Neural cell (in vitro differentiated cells): ENCODE results near the gene PRR5L. TPM values are rescaled to one million over a fixed set of nuclear protein-coding genes. Genes with fewer than 3 reads are reported as not detected.

Experiments used
- H2AFZ ChIP-seq: fragments of 200-600, 300-800 bp; sonication (generic), shearing (Covaris generic); 2 replicates; pipeline ENCODE4 v1.6.0; 2014; ENCODE audit warnings: low read depth, mild to moderate bottlenecking, antibody characterized with exemption, low read length, moderate library complexity
- H3F3A ChIP-seq: fragments of 200-600 bp; shearing (Covaris generic); 2 replicates; pipeline ENCODE4 v1.6.1; 2016; ENCODE audit warnings: mild to moderate bottlenecking, moderate library complexity, mixed read lengths, antibody characterized with exemption, low read length; ENCODE audit not compliant: insufficient read depth, poor library complexity, severe bottlenecking
- H3K27ac ChIP-seq: fragments of 200-600, 300-800 bp; sonication (generic), shearing (Covaris generic); 2 replicates; pipeline ENCODE4 v1.5.1; 2014; ENCODE audit warnings: mild to moderate bottlenecking, low read length, moderate library complexity
- H3K27me3 ChIP-seq: fragments of 300-800, 200-600 bp; sonication (generic), shearing (Covaris generic); 2 replicates; pipeline ENCODE4 v1.6.0; 2014; ENCODE audit warnings: mild to moderate bottlenecking, low read depth, low read length, moderate library complexity; ENCODE audit not compliant: insufficient read depth
- H3K36me3 ChIP-seq: fragments of 300-800, 200-600 bp; sonication (generic), shearing (Covaris generic); 2 replicates; pipeline ENCODE4 v1.5.1; 2014; ENCODE audit warnings: mild to moderate bottlenecking, antibody characterized with exemption, low read length, moderate library complexity; ENCODE audit not compliant: insufficient read depth
- H3K4me2 ChIP-seq: fragments of 300-800, 200-600 bp; sonication (generic), shearing (Covaris generic); 2 replicates; pipeline ENCODE4 v1.6.0; 2014; ENCODE audit warnings: mild to moderate bottlenecking, low read length
- H3K4me3 ChIP-seq: fragments of 300-800, 200-600 bp; sonication (generic), shearing (Covaris generic); 2 replicates; pipeline ENCODE4 v1.5.1; 2014; ENCODE audit warnings: mild to moderate bottlenecking, low read length, moderate library complexity
- H3K79me2 ChIP-seq: fragments of 200-600 bp; shearing (Covaris generic); replicated peaks from 2 replicates; pipeline ENCODE4 v1.6.0; 2014; ENCODE audit warnings: mild to moderate bottlenecking, low read length, moderate library complexity; ENCODE audit not compliant: insufficient read depth
- H3K9ac ChIP-seq: fragments of 300-800, 200-600 bp; sonication (generic), shearing (Covaris generic); 2 replicates; pipeline ENCODE4 v1.6.1; 2016; ENCODE audit warnings: mild to moderate bottlenecking, low read length, mixed read lengths
- H3K9me2 ChIP-seq: fragments of 200-600 bp; shearing (Covaris generic); 2 replicates; pipeline ENCODE4 v1.6.1; 2016; ENCODE audit warnings: mild to moderate bottlenecking, low read length, mixed read lengths; ENCODE audit not compliant: insufficient read depth
- H3K9me3 ChIP-seq: fragments of 200-600, 300-800 bp; sonication (generic), shearing (Covaris generic); 2 replicates; pipeline ENCODE4 v1.6.1; 2016; ENCODE audit warnings: mild to moderate bottlenecking, mixed run types, low read length, moderate library complexity, mixed read lengths
- H4K20me1 ChIP-seq: fragments of 200-600 bp; shearing (Covaris generic); 2 replicates; pipeline ENCODE4 v1.6.1; 2016; ENCODE audit warnings: mild to moderate bottlenecking, mixed run types; ENCODE audit not compliant: insufficient read depth
- EP300 ChIP-seq: fragments of 450-650 bp; conservative IDR thresholded peaks from 2 replicates; pipeline ENCODE4 v1.6.1; 2014; ENCODE audit warnings: antibody characterized with exemption, mild to moderate bottlenecking, moderate library complexity; ENCODE audit not compliant: poor library complexity, severe bottlenecking
- EZH2 ChIP-seq: fragments of 200-600, 300-800 bp; shearing (Covaris generic), sonication (generic); IDR thresholded peaks from 2 replicates; pipeline ENCODE4 v1.6.1; 2014; ENCODE audit warnings: antibody characterized with exemption, low read length, borderline replicate concordance, mild to moderate bottlenecking; ENCODE audit not compliant: insufficient read depth, poor library complexity, severe bottlenecking
- MXI1 ChIP-seq: fragments of 450-650 bp; conservative IDR thresholded peaks from 2 replicates; pipeline ENCODE4 v1.6.1; 2014; ENCODE audit warnings: antibody characterized with exemption, mild to moderate bottlenecking; ENCODE audit not compliant: poor library complexity, severe bottlenecking
- POLR2AphosphoS5 ChIP-seq: IDR thresholded peaks from 2 replicates; pipeline ENCODE4 v1.6.1; 2012
- RAD21 ChIP-seq: fragments of 450-650 bp; conservative IDR thresholded peaks from 2 replicates; pipeline ENCODE4 v1.6.1; 2014; ENCODE audit warnings: antibody characterized with exemption, mild to moderate bottlenecking, moderate library complexity
- SMC3 ChIP-seq: fragments of 450-650 bp; conservative IDR thresholded peaks from 2 replicates; pipeline ENCODE4 v1.6.1; 2014; ENCODE audit warnings: antibody characterized with exemption, mild to moderate bottlenecking, moderate library complexity; ENCODE audit not compliant: poor library complexity
- TAF1 ChIP-seq: IDR thresholded peaks from 2 replicates; pipeline ENCODE4 v1.6.1; 2012; ENCODE audit warnings: low read depth
- polyA plus RNA-seq: library from polyadenylated mRNA; depleted of rRNA; stranded (reverse); fragments of >200 nt; gene quantifications from 2 replicates; pipeline ENCODE4 v1.2.3, GENCODE V29; 2014
- TF ChIP-seq, protein P1 (sequence below): IDR thresholded peaks from 2 replicates; pipeline ENCODE4 v1.6.1; 2012; ENCODE audit warnings: borderline replicate concordance
- TF ChIP-seq, protein P2 (sequence below): fragments of 450-650 bp; IDR thresholded peaks from 2 replicates; pipeline ENCODE4 v1.5.1; 2014; ENCODE audit warnings: antibody characterized with exemption, mild to moderate bottlenecking, moderate library complexity; ENCODE audit not compliant: poor library complexity, severe bottlenecking

Gene PRR5L
- polyA plus RNA-seq, 1 donor from 2014 or later: 0.22 TPM

DNA sequence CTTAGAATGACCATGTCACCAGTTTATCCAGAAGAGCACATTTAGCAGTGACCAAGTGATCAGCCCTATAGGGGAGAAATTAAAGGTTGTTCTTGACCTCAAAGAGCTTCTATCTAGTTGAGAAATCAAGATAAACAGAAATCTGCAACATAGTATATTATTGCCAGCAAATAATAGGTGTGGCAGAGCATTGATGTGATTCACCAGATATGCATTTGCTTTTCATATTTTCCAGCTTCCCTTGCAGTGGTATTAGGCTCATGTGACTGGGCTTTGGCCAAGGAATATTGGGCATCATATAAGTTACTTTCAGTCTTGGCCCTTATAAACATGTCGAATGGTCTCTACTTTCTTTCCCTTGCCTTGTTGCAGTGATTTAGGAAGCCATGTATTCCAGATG, 41.4 kb upstream of the PRR5L start:
- Histone ChIP-seq H3F3A (no peaks in the 10 kb centered on the region), H3K79me2 (no peaks in the 10 kb centered on the region), H3K27me3 (no peaks in the 10 kb centered on the region), H3K4me3 (no peak overlapping the region), H3K9ac (no peak overlapping the region), H3K9me2 (no peaks in the 10 kb centered on the region), H3K36me3 (no peaks in the 10 kb centered on the region), H3K9me3 (no peaks in the 10 kb centered on the region), H4K20me1 (no peaks in the 10 kb centered on the region), H3K4me2 (no peak overlapping the region), H3K27ac (no peak overlapping the region), H2AFZ (no peak overlapping the region)
- TF ChIP-seq, protein P1, sequence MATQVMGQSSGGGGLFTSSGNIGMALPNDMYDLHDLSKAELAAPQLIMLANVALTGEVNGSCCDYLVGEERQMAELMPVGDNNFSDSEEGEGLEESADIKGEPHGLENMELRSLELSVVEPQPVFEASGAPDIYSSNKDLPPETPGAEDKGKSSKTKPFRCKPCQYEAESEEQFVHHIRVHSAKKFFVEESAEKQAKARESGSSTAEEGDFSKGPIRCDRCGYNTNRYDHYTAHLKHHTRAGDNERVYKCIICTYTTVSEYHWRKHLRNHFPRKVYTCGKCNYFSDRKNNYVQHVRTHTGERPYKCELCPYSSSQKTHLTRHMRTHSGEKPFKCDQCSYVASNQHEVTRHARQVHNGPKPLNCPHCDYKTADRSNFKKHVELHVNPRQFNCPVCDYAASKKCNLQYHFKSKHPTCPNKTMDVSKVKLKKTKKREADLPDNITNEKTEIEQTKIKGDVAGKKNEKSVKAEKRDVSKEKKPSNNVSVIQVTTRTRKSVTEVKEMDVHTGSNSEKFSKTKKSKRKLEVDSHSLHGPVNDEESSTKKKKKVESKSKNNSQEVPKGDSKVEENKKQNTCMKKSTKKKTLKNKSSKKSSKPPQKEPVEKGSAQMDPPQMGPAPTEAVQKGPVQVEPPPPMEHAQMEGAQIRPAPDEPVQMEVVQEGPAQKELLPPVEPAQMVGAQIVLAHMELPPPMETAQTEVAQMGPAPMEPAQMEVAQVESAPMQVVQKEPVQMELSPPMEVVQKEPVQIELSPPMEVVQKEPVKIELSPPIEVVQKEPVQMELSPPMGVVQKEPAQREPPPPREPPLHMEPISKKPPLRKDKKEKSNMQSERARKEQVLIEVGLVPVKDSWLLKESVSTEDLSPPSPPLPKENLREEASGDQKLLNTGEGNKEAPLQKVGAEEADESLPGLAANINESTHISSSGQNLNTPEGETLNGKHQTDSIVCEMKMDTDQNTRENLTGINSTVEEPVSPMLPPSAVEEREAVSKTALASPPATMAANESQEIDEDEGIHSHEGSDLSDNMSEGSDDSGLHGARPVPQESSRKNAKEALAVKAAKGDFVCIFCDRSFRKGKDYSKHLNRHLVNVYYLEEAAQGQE: no peak
- TF ChIP-seq, protein P2, sequence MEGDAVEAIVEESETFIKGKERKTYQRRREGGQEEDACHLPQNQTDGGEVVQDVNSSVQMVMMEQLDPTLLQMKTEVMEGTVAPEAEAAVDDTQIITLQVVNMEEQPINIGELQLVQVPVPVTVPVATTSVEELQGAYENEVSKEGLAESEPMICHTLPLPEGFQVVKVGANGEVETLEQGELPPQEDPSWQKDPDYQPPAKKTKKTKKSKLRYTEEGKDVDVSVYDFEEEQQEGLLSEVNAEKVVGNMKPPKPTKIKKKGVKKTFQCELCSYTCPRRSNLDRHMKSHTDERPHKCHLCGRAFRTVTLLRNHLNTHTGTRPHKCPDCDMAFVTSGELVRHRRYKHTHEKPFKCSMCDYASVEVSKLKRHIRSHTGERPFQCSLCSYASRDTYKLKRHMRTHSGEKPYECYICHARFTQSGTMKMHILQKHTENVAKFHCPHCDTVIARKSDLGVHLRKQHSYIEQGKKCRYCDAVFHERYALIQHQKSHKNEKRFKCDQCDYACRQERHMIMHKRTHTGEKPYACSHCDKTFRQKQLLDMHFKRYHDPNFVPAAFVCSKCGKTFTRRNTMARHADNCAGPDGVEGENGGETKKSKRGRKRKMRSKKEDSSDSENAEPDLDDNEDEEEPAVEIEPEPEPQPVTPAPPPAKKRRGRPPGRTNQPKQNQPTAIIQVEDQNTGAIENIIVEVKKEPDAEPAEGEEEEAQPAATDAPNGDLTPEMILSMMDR: no peak
- TF ChIP-seq RAD21: no peak
- no peak for TF ChIP-seq EP300
- no peak for TF ChIP-seq MXI1
- no peak for TF ChIP-seq SMC3
- no peak for TF ChIP-seq TAF1
- TF ChIP-seq EZH2: no peak
- no peak for TF ChIP-seq POLR2AphosphoS5

DNA sequence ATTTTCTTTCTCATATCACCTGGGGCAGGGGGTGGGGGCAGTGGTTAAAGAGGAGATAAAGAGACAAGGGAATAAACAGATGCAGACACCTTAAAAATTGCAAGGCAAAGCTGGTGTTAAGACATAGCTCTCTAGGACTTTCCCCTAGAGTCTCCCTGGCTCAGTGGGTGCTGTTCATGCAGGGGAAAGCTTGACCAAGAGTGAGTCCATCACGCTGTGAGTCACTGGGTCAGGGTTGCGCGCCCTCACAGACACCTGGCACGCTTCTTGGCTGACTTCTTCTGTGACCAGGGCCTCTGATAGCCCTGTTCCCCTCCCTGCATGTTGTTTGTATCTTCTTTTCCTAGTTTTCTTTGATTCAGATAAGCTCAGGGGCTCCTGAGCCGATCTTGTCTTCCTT, 38.7 kb upstream of the PRR5L start:
- H3K9me3 ChIP-seq: no peaks in the 10 kb centered on the region
- no peak for TF ChIP-seq SMC3
- no peak for TF ChIP-seq POLR2AphosphoS5
- no peak for TF ChIP-seq MXI1
- no peak overlapping the region for H3K27ac ChIP-seq

More for the DNA sequence above, 38.7 kb upstream of the PRR5L start:
- no peak overlapping the region for H3K4me3 ChIP-seq
- no peak overlapping the region for H3K9ac ChIP-seq
- H3K36me3 ChIP-seq: no peaks in the 10 kb centered on the region
- no peaks in the 10 kb centered on the region for H3K9me2 ChIP-seq
- H4K20me1 ChIP-seq: no peaks in the 10 kb centered on the region
- no peak overlapping the region for H3K4me2 ChIP-seq
- H3K27me3 ChIP-seq: no peaks in the 10 kb centered on the region
- no peaks in the 10 kb centered on the region for H3K79me2 ChIP-seq
- no peaks in the 10 kb centered on the region for H3F3A ChIP-seq
- no peak overlapping the region for H2AFZ ChIP-seq
